Activated CD4-positive, alpha-beta memory T cell treated with anti-CD3 and anti-CD28 coated beads, Interleukin-2, amount 10 ng/mL, durations not matched to agents 7 days and 5 days (primary cell): ENCODE data around the gene GOLGA5. TPM values are rescaled to one million over a fixed set of nuclear protein-coding genes. Genes with fewer than 3 reads are reported as not detected.

Experiments
- CTCF ChIA-PET: fragments of 350-600 bp; sonication (Branson Sonifier 250); formaldehyde crosslinking; loops from one replicate; lab custom pipeline; 2021; ENCODE audit warnings: antibody characterized with exemption, inconsistent platforms; lab: Charles Lee
- POLR2A ChIA-PET: fragments of 350-600 bp; sonication (Branson Sonifier 250); formaldehyde crosslinking; loops from one replicate; lab custom pipeline; 2021; ENCODE audit warnings: antibody characterized with exemption; lab: Charles Lee
- DNase-seq: peaks from one replicate; pipeline ENCODE4 v3.0.0-alpha.2; 2020
- H3K27ac Mint-ChIP-seq: one replicate; pipeline ENCODE4 v1.8.0; 2021; ENCODE audit warnings: mild to moderate bottlenecking, mixed read lengths
- H3K27me3 Mint-ChIP-seq: one replicate; pipeline ENCODE4 v1.8.0; 2021; ENCODE audit warnings: mixed read lengths
- H3K36me3 Mint-ChIP-seq: one replicate; pipeline ENCODE4 v1.8.0; 2021; ENCODE audit warnings: low read depth, mixed read lengths
- H3K4me1 Mint-ChIP-seq: one replicate; pipeline ENCODE4 v1.8.0; 2021; ENCODE audit warnings: mixed read lengths
- H3K4me3 Mint-ChIP-seq: one replicate; pipeline ENCODE4 v1.8.0; 2021; ENCODE audit warnings: mild to moderate bottlenecking, mixed read lengths
- H3K9me3 Mint-ChIP-seq: one replicate; pipeline ENCODE4 v1.8.0; 2021; ENCODE audit warnings: mixed read lengths
- total RNA-seq, 2 experiments: library from RNA; stranded (reverse); gene quantifications; one replicate each; pipeline ENCODE4 v1.2.3, GENCODE V29; 2021

The GOLGA5 gene
- total RNA-seq, 2 experiments from 2014 or later: 22.2 to 24.0 TPM

DNA sequence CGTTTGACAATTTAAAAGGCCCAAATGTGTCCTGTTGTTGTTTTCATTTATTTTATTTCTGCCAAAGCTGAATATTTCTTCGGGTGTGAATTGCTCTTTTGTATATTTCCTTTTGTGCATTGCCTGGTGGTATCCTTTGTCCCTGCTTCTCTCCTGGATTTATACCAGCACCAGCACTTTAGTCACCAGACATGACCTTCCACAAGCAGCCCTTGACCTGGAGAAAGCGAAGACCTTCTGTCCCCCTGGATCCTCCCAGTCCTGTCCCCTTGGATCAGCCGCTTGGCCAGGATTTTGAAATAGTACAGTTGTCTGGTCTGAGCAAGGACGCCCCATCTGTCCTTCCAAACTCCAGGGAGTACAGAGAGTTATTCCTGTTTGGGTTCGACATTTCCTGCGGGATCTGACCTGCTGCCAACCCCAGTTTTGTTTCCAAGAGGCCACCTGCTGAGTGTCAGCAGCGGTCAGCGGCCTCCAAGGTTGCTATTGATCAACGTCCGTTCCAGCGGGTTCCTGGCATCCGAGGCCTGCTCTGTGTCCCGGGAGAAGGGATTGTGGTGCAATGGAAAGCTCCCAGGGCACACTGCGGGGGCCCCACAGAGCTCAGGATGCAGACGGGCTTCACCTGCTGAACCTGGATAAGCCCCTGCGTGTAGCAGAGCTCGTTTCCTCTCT lies 83.8 kb downstream of the GOLGA5 start:
- POLR2A ChIA-PET: no interaction called here
- H3K9me3 Mint-ChIP-seq: no peaks in the 10 kb centered on the region
- peaks cover 35% of the 10 kb centered on the region for H3K27me3 Mint-ChIP-seq
- no peak overlapping the region for H3K4me3 Mint-ChIP-seq
- no peak for DNase-seq
- CTCF ChIA-PET: no interaction called here
- H3K27ac Mint-ChIP-seq: no peak overlapping the region
- H3K36me3 Mint-ChIP-seq: no peaks in the 10 kb centered on the region
- no peaks in the 10 kb centered on the region for H3K4me1 Mint-ChIP-seq

DNA sequence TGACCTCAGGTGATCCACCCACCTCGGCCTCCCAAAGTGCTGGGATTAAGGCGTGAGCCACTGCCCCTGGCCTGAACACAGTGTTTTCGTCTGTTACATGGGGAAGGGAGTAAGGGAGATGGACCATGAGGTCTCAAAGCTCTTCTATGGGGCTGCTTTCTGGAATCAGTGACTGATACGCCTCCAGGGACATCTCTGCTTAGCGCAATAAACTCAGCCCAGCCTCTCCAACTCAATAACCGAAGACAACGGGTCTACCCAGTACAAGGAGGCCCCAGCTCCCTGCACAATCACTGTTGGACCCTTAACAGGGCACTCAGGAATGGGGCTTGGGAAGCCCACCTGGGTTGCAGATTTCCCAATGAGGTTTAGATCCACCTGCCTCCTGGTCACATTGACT lies 86.2 kb downstream of the GOLGA5 start:
- ChIA-PET POLR2A (no interaction called here), CTCF (no interaction called here)
- Mint-ChIP-seq H3K4me3 (no peak overlapping the region), H3K36me3 (no peaks in the 10 kb centered on the region), H3K27ac (no peak overlapping the region), H3K27me3 (peaks cover 39% of the 10 kb centered on the region), H3K9me3 (no peaks in the 10 kb centered on the region), H3K4me1 (no peaks in the 10 kb centered on the region)
- no peak for DNase-seq

DNA sequence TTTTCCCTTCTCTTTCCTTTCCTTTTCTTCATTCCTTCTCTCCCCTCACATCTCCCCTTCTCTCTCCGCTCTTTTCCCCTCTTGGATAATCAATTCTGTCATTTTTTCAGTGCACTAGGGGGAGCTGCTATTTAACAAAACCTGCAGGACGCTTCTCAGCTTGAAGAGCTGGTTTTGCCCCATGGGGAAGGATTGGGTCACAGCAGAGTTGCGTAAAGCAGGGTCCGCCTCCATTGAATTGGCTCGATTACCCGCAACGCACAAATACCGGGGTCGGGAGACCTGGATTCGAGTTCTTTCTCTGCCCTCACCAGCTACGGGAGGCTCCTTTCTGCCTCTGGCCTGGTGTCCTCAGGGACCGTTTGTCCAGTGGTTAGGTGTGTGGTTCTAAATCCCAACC lies 86.7 kb downstream of the GOLGA5 start:
- ChIA-PET POLR2A (no interaction called here), CTCF (no interaction called here)
- peaks cover 39% of the 10 kb centered on the region for H3K27me3 Mint-ChIP-seq
- no peak overlapping the region for H3K4me3 Mint-ChIP-seq
- H3K4me1 Mint-ChIP-seq: no peaks in the 10 kb centered on the region
- no peaks in the 10 kb centered on the region for H3K36me3 Mint-ChIP-seq
- no peaks in the 10 kb centered on the region for H3K9me3 Mint-ChIP-seq
- DNase-seq: no peak
- H3K27ac Mint-ChIP-seq: no peak overlapping the region

DNA sequence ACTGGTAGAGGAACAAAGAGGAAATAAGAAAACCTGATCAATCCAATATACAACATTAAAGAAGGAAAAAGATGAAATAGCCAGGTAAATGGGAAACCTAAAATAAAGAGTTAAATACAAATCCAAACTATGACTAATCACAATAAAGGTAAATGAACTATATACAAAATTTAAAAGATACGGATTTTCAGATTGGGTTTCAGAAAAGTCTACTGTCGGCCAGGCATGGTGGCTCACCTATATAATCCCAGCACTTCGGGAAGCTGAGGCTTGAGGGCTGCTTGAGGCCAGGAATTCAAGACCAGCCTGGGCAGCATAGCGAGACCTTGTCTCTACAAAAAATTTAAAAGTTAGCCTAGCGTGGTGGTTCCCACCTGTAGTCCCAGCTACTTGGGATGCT lies 89.0 kb downstream of the GOLGA5 start:
- H3K27ac Mint-ChIP-seq: no peak overlapping the region
- no peak for DNase-seq
- no peaks in the 10 kb centered on the region for H3K4me1 Mint-ChIP-seq
- H3K9me3 Mint-ChIP-seq: no peaks in the 10 kb centered on the region
- CTCF ChIA-PET: no interaction called here
- H3K4me3 Mint-ChIP-seq: no peak overlapping the region
- POLR2A ChIA-PET: no interaction called here
- no peaks in the 10 kb centered on the region for H3K36me3 Mint-ChIP-seq
- H3K27me3 Mint-ChIP-seq: peaks cover 29% of the 10 kb centered on the region

DNA sequence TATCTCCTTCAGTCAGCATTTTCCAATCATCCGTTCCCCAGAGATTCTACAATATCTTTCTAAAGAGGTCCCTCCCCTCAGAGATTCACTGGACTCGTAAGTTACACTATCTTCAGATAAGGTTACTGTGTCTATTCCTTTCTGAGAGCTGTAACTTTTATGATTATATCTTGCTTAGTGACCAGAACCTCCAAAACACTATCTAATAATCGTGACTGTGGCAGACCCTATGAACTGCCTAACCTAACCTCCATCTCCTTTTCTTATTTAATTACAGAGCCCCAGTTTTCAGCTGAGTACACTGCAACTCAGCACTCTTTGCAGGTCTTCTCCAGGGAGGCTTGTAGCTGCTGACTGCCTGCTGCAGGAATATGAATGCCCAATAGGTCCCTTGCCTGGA lies 90.3 kb downstream of the GOLGA5 start:
- H3K4me1 Mint-ChIP-seq: no peaks in the 10 kb centered on the region
- POLR2A ChIA-PET: no interaction called here
- H3K36me3 Mint-ChIP-seq: no peaks in the 10 kb centered on the region
- no peaks in the 10 kb centered on the region for H3K9me3 Mint-ChIP-seq
- no peak overlapping the region for H3K27ac Mint-ChIP-seq
- CTCF ChIA-PET: interaction anchor here (0.7 kb wide), 1 partner anchor 282 kb away, joined by 3 read pairs; no protein-coding TSS in a partner anchor
- H3K27me3 Mint-ChIP-seq: peaks cover 25% of the 10 kb centered on the region
- no peak overlapping the region for H3K4me3 Mint-ChIP-seq
- DNase-seq: no peak

DNA sequence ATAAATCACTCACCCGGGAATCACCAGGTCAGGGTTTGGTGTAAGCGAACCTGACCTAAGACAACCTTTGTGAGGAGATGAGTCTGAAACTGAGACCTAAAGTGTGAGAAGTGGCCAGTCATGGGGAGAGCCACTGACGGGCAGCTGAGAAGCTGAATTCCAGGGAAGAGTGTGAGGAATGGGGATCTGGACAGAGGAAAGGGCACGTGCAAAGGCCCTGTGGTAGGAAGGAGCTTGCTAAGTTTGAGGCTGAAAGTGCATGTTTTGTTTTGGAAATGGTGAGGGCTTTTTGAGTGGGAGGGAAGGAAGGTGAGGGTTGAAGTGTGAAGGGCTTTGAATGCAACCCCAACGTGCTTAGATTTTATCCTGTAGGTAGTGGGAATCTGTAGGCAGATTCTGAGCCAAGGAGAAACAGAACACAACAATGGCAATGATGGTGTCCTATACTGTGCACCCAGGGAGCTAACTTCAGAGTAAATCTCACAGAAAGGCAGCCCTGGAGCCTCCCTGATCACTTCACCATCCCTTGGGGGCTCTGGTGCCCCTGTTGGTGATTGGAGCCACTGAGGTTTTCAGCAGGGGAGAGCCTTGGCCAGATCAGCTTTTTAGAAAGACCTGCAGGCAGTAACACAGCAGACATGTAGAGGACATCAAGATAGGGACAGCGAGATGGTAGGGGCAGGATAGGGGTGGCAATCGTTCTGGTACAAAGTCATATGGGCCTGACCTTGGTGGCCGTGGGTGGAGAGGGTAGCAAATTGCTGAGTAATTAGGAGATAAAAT lies 91.4 kb downstream of the GOLGA5 start:
- no peak overlapping the region for H3K27ac Mint-ChIP-seq
- ChIA-PET CTCF (interaction anchor here (0.7 to 1.5 kb wide), 2 partner anchors 11 to 281 kb away, joined by 3 read pairs; no protein-coding TSS in a partner anchor), POLR2A (no interaction called here)
- no peaks in the 10 kb centered on the region for H3K9me3 Mint-ChIP-seq
- H3K4me1 Mint-ChIP-seq: no peaks in the 10 kb centered on the region
- no peak overlapping the region for H3K4me3 Mint-ChIP-seq
- peaks cover 22% of the 10 kb centered on the region for H3K27me3 Mint-ChIP-seq
- H3K36me3 Mint-ChIP-seq: no peaks in the 10 kb centered on the region
- DNase-seq: no peak

DNA sequence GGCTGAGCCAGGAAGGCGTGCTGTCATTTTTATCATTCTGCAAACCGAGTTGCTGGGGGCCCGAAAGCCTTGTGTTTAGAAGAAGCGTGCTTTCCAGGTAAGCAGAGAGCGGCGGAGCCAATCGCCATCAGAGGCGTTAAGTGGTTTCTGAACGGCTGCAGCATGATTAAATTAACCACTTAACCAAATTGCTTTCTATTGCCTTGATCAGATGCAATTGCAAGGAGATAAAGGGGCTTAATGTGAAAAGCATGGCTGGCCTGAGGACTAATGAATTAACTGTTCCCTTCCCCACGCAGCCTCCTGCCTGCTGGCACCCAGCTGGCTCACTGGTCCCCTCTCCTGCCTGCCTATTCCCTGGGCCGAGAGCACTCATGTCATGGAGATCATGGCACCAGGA lies 92.2 kb downstream of the GOLGA5 start:
- H3K4me3 Mint-ChIP-seq: no peak overlapping the region
- ChIA-PET POLR2A (no interaction called here), CTCF (interaction anchor here (1.5 kb wide), 1 partner anchor 11 kb away, joined by 3 read pairs; no protein-coding TSS in a partner anchor)
- no peaks in the 10 kb centered on the region for H3K36me3 Mint-ChIP-seq
- no peak overlapping the region for H3K27ac Mint-ChIP-seq
- peaks cover 21% of the 10 kb centered on the region for H3K27me3 Mint-ChIP-seq
- no peak for DNase-seq
- no peaks in the 10 kb centered on the region for H3K4me1 Mint-ChIP-seq
- H3K9me3 Mint-ChIP-seq: no peaks in the 10 kb centered on the region

DNA sequence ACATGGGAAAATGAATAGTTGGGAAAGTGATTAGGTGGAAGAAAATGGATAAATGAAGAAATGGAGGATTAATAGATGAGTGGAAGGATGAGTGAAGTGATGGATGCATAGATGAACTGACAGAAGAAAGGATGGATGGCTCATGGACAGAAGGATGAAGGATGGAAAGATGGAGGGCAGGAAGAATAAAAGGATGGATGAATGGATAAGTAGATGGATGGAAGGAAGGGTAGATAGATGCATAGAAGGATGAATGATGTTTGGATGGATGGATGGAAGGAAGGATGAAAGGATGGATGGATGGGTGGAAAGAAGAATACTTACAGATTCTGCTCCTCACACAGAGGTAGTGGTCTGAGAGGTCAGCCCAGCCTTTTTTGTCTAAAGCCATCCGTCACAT lies 93.1 kb downstream of the GOLGA5 start:
- Mint-ChIP-seq H3K4me1 (no peaks in the 10 kb centered on the region), H3K9me3 (no peaks in the 10 kb centered on the region), H3K4me3 (no peak overlapping the region), H3K27ac (no peak overlapping the region), H3K27me3 (peaks cover 16% of the 10 kb centered on the region), H3K36me3 (no peaks in the 10 kb centered on the region)
- POLR2A ChIA-PET: no interaction called here
- CTCF ChIA-PET: no interaction called here
- DNase-seq: no peak

DNA sequence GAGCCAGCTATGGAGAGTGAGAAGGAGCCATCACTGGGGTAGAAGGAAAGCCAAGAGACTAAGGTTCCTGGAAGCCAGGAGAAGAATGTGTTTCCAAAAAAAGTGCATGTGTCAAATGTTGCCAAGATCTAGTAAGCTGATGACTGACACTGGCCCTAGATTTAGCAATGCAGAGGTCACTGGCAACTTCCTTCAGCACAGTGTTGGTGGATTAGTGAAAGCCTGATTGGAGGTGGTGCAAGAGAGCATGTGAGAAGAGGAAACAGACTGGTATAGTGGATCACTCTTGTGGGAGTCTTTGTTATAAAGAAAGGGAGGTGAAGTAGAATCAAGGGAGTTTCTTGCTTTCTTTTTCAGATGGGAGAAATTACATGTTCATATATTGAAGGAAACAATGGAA lies 94.8 kb downstream of the GOLGA5 start:
- DNase-seq: no peak
- no peaks in the 10 kb centered on the region for H3K4me1 Mint-ChIP-seq
- no peaks in the 10 kb centered on the region for H3K36me3 Mint-ChIP-seq
- H3K9me3 Mint-ChIP-seq: peaks cover 5% of the 10 kb centered on the region
- H3K27ac Mint-ChIP-seq: no peak overlapping the region
- ChIA-PET POLR2A (no interaction called here), CTCF (no interaction called here)
- H3K27me3 Mint-ChIP-seq: peaks cover 21% of the 10 kb centered on the region
- no peak overlapping the region for H3K4me3 Mint-ChIP-seq

Other genes with a start within 250 kb of the GOLGA5 start
- 1 to 10 TPM; 5.3 to 5.9 TPM for gene LGMN, start 45.7 kb upstream of the GOLGA5 start, total RNA-seq
- not detected for gene CHGA, start 128.8 kb downstream of the GOLGA5 start, total RNA-seq